SU-DHL-6 (cell line): ENCODE measurements around the gene COL27A1.
"Not testable (repeated sequence)": the region's sequence is repeated elsewhere in the genome, so short reads cannot be mapped to it uniquely, and the experiment has no call there.

Experiments used
- CTCF ChIP-seq: fragments of 200-600 bp; sonication (generic); IDR thresholded peaks from one replicate; pipeline ENCODE4 v1.5.1; 2017; ENCODE audit warnings: antibody characterized with exemption, mild to moderate bottlenecking, low read length, moderate library complexity; ENCODE audit not compliant: insufficient read depth, poor library complexity, severe bottlenecking
- EZH2phosphoT487 ChIP-seq: fragments of 200-600 bp; sonication (generic), shearing (Covaris generic); conservative IDR thresholded peaks from 2 replicates; pipeline ENCODE4 v1.6.1; 2018; ENCODE audit warnings: mild to moderate bottlenecking, antibody characterized with exemption, low read length, moderate library complexity, mixed read lengths

DNA sequence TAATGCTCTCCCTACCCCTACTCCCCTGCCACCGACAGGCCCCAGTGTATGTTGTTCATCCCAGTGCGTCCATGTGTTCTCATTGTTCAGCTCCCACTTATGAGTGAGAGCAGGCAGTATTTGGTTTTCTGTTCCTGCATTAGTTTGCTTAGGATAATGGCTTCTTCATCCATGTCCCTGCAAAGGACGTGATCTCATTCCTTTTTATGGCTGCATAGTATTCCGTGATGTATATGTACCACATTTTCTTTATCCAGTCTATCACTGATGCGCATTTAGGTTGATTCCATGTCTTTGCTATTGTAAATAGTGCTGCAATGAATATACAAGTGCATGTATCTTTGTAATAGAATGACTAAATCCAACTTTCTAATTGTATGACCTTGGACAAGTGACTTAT is 36.1 kb downstream of the COL27A1 start:
- TF ChIP-seq CTCF, EZH2phosphoT487: not testable (repeated sequence)
